ENCODE measurements around the gene SLC25A48.

Gene SLC25A48

GRCh38 chr5:135814812-135815211, 19.7 kb upstream of the SLC25A48 start:
- Histone ChIP-seq H3K9me3 (ENCODE audit: control insufficient read depth, insufficient read depth, low read length) (no peaks in the 10 kb centered on the region), H3K36me3 (ENCODE audit: control insufficient read depth, low read length) (no peaks in the 10 kb centered on the region), H3K4me1 (ENCODE audit: control insufficient read depth, low read length) (no peaks in the 10 kb centered on the region), H4K20me1 (ENCODE audit: control insufficient read depth, insufficient read depth, low read depth, low read length) (no peaks in the 10 kb centered on the region), H3F3A (ENCODE audit: control insufficient read depth, insufficient read depth) (no peaks in the 10 kb centered on the region), H3K27me3 (ENCODE audit: control insufficient read depth, low read length) (peaks cover 10% of the 10 kb centered on the region; the same call in 1 of the 2 replicates), H3K9me2 (replicated peaks; ENCODE audit: control insufficient read depth, low read length) (no peaks in the 10 kb centered on the region), H3K4me2 (ENCODE audit: low read length) (no peak overlapping the region), H3K4me3 (ENCODE audit: low read length) (no peak overlapping the region), H3K79me2 (ENCODE audit: control insufficient read depth, low read length) (no peaks in the 10 kb centered on the region), H3K27ac (ENCODE audit: low read depth, low read length) (no peak overlapping the region)
- TF ChIP-seq, protein P1, sequence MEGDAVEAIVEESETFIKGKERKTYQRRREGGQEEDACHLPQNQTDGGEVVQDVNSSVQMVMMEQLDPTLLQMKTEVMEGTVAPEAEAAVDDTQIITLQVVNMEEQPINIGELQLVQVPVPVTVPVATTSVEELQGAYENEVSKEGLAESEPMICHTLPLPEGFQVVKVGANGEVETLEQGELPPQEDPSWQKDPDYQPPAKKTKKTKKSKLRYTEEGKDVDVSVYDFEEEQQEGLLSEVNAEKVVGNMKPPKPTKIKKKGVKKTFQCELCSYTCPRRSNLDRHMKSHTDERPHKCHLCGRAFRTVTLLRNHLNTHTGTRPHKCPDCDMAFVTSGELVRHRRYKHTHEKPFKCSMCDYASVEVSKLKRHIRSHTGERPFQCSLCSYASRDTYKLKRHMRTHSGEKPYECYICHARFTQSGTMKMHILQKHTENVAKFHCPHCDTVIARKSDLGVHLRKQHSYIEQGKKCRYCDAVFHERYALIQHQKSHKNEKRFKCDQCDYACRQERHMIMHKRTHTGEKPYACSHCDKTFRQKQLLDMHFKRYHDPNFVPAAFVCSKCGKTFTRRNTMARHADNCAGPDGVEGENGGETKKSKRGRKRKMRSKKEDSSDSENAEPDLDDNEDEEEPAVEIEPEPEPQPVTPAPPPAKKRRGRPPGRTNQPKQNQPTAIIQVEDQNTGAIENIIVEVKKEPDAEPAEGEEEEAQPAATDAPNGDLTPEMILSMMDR (IDR thresholded peaks at IDR 0.05; ENCODE audit: low read depth, low read length, poor library complexity, severe bottlenecking) = no peak
- no peak for TF ChIP-seq EZH2phosphoT487 (IDR thresholded peaks at IDR 0.05; ENCODE audit: borderline replicate concordance, low read length)

DNA sequence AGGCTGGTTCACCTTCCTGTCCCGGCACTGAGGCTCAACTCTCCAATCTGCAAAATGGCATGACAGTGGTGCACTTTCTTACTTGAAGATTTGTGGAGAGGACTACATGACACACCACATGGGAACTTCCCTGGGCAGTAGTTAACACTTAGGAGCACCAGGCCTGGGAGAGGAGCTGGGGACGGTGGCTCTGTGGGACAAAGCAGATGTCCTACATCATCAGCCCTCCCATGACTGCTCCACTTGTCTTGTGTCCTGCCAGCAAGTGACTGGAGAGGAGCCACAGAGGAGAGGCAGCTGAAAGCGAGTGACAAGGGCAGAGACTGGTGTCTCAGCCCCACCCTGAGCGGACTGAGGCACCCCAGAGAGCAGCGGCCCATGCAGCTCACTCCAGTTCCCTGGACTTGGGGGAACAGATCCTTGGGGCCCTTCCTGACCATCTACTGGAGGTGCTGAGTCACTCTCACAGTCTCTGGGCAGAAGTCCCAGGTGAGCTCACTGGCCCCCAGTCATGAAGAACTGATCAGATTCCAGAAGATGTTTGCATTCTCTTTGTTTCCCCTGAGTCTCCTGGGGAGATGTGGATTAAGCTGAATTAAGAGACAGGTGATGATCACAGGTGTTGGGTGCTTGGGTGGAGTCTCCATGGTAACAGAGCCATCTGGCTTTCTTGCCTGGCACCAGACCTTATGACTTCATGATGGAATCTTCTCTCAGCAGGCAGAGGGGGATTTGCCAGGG, 13.2 kb upstream of the SLC25A48 start:
- no peaks in the 10 kb centered on the region for H3F3A ChIP-seq (ENCODE audit: control insufficient read depth, insufficient read depth)
- no peak overlapping the region for H3K4me3 ChIP-seq (ENCODE audit: low read length)
- H4K20me1 ChIP-seq (ENCODE audit: control insufficient read depth, insufficient read depth, low read depth, low read length) = no peaks in the 10 kb centered on the region
- H3K4me2 ChIP-seq (ENCODE audit: low read length) = no peak overlapping the region
- no peak for TF ChIP-seq EZH2phosphoT487 (IDR thresholded peaks at IDR 0.05; ENCODE audit: borderline replicate concordance, low read length)
- TF ChIP-seq, protein P1 (IDR thresholded peaks at IDR 0.05; ENCODE audit: low read depth, low read length, poor library complexity, severe bottlenecking) = no peak
- no peaks in the 10 kb centered on the region for H3K9me2 ChIP-seq (replicated peaks; ENCODE audit: control insufficient read depth, low read length)
- H3K79me2 ChIP-seq (ENCODE audit: control insufficient read depth, low read length) = no peaks in the 10 kb centered on the region
- peaks cover 10% of the 10 kb centered on the region; the same call in 1 of the 2 replicates for H3K27me3 ChIP-seq (ENCODE audit: control insufficient read depth, low read length)
- H3K27ac ChIP-seq (ENCODE audit: low read depth, low read length) = no peak overlapping the region
- no peaks in the 10 kb centered on the region for H3K36me3 ChIP-seq (ENCODE audit: control insufficient read depth, low read length)
- H3K9me3 ChIP-seq (ENCODE audit: control insufficient read depth, insufficient read depth, low read length) = no peaks in the 10 kb centered on the region
- no peaks in the 10 kb centered on the region for H3K4me1 ChIP-seq (ENCODE audit: control insufficient read depth, low read length)

DNA sequence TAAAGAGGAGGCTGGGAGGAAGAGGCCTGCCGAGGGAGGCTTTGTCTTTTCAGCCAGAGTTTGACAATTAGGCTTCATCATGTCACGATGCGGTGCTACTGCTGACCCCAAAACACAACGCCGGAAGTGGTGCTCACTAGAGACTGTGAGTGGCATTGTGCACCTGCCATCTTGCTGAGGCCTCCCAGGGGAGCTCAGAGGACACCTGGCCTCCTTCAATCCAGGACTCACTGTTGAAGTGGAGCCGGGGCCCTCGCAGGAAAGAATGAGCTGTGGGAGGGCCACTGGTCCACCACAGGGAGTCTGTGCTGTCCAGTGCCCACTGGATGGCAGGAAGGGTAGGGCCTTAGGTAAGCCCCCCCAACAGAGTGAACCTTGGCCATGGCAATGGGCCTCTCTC, 12.7 kb upstream of the SLC25A48 start:
- H3K4me1 ChIP-seq (ENCODE audit: control insufficient read depth, low read length) = no peaks in the 10 kb centered on the region
- H3K9me2 ChIP-seq (replicated peaks; ENCODE audit: control insufficient read depth, low read length) = no peaks in the 10 kb centered on the region
- peaks cover 10% of the 10 kb centered on the region; the same call in 1 of the 2 replicates for H3K27me3 ChIP-seq (ENCODE audit: control insufficient read depth, low read length)

More for the DNA sequence above, 12.7 kb upstream of the SLC25A48 start:
- TF ChIP-seq, protein P1 (IDR thresholded peaks at IDR 0.05; ENCODE audit: low read depth, low read length, poor library complexity, severe bottlenecking) = no peak
- no peak for TF ChIP-seq EZH2phosphoT487 (IDR thresholded peaks at IDR 0.05; ENCODE audit: borderline replicate concordance, low read length)
- Histone ChIP-seq H3K27ac (ENCODE audit: low read depth, low read length) (no peak overlapping the region), H3K36me3 (ENCODE audit: control insufficient read depth, low read length) (no peaks in the 10 kb centered on the region), H3K4me3 (ENCODE audit: low read length) (no peak overlapping the region), H3K9me3 (ENCODE audit: control insufficient read depth, insufficient read depth, low read length) (no peaks in the 10 kb centered on the region), H3K79me2 (ENCODE audit: control insufficient read depth, low read length) (no peaks in the 10 kb centered on the region), H3F3A (ENCODE audit: control insufficient read depth, insufficient read depth) (no peaks in the 10 kb centered on the region), H4K20me1 (ENCODE audit: control insufficient read depth, insufficient read depth, low read depth, low read length) (no peaks in the 10 kb centered on the region), H3K4me2 (ENCODE audit: low read length) (no peak overlapping the region)

All from DOHH2 (cell line).